Measurements from ENCODE around the gene TLR7. TPM values are rescaled to one million over a fixed set of nuclear protein-coding genes. Genes with fewer than 3 reads are reported as not detected.

The TLR7 gene
- not detected for total RNA-seq

- ChIA-PET CTCF (no interaction called here), POLR2A (no interaction called here)
- Mint-ChIP-seq H3K36me3 (no peaks in the 10 kb centered on the region), H3K27ac (no peak within 1 kb of the TSS), H3K4me1 (ENCODE audit: low read depth) (peaks cover 3% of the 10 kb centered on the region), H3K4me3 (no peak within 1 kb of the TSS), H3K27me3 (peaks cover 2% of the 10 kb centered on the region), H3K9me3 (no peaks in the 10 kb centered on the region)
- no peak for DNase-seq
- intact Hi-C loops (cut with micrococcal nuclease), result no loop called here
Measured at GRCh38 chrX:12866451-12867377, at the start of gene TLR7. Gene TLR7, plus strand, starts transcription at chrX:12867072. Its CDS starts 507 bp downstream, at chrX:12867579.

GRCh38 chrX:12817528-12817927 is 49.3 kb upstream of the TLR7 start:
- POLR2A ChIA-PET, result no interaction called here
- Mint-ChIP-seq H3K27me3 (no peaks in the 10 kb centered on the region), H3K4me1 (ENCODE audit: low read depth) (no peaks in the 10 kb centered on the region), H3K27ac (no peak overlapping the region), H3K36me3 (peaks cover 21% of the 10 kb centered on the region), H3K9me3 (no peaks in the 10 kb centered on the region), H3K4me3 (no peak overlapping the region)
- intact Hi-C loops (cut with micrococcal nuclease), result no loop called here
- CTCF ChIA-PET, result no interaction called here
- DNase-seq, result no peak

- POLR2A ChIA-PET, result no interaction called here
- Mint-ChIP-seq H3K27me3 (no peaks in the 10 kb centered on the region), H3K27ac (no peak overlapping the region), H3K4me1 (ENCODE audit: low read depth) (no peaks in the 10 kb centered on the region), H3K9me3 (no peaks in the 10 kb centered on the region), H3K4me3 (no peak overlapping the region), H3K36me3 (peaks cover 26% of the 10 kb centered on the region)
- no peak for DNase-seq
- CTCF ChIA-PET, result no interaction called here
- intact Hi-C loops (cut with micrococcal nuclease), result no loop called here
Measured at GRCh38 chrX:12819222-12819621, 47.6 kb upstream of the TLR7 start.

- Mint-ChIP-seq H3K4me1 (ENCODE audit: low read depth) (no peaks in the 10 kb centered on the region), H3K27me3 (no peaks in the 10 kb centered on the region), H3K9me3 (no peaks in the 10 kb centered on the region), H3K27ac (no peak overlapping the region), H3K36me3 (peaks cover 34% of the 10 kb centered on the region), H3K4me3 (no peak overlapping the region)
- CTCF ChIA-PET, result no interaction called here
- POLR2A ChIA-PET, result no interaction called here
- no peak for DNase-seq
- intact Hi-C loops (cut with micrococcal nuclease), result no loop called here
Measured at GRCh38 chrX:12820737-12821136, 46.1 kb upstream of the TLR7 start.

- no peak for DNase-seq
- H3K4me3 Mint-ChIP-seq, result no peak overlapping the region
- peaks cover 27% of the 10 kb centered on the region for H3K36me3 Mint-ChIP-seq
- no peaks in the 10 kb centered on the region for H3K27me3 Mint-ChIP-seq
- POLR2A ChIA-PET, result no interaction called here
- CTCF ChIA-PET, result no interaction called here
- no peaks in the 10 kb centered on the region for H3K9me3 Mint-ChIP-seq
- H3K4me1 Mint-ChIP-seq (ENCODE audit: low read depth), result no peaks in the 10 kb centered on the region
- H3K27ac Mint-ChIP-seq, result no peak overlapping the region
- intact Hi-C loops (cut with micrococcal nuclease), result no loop called here
Measured at GRCh38 chrX:12824944-12825343, 41.9 kb upstream of the TLR7 start.

- intact Hi-C loops (cut with micrococcal nuclease), result no loop called here
- ChIA-PET POLR2A (no interaction called here), CTCF (no interaction called here)
- Mint-ChIP-seq H3K27me3 (no peaks in the 10 kb centered on the region), H3K9me3 (no peaks in the 10 kb centered on the region), H3K27ac (no peak overlapping the region), H3K4me3 (no peak overlapping the region), H3K4me1 (ENCODE audit: low read depth) (no peaks in the 10 kb centered on the region), H3K36me3 (peaks cover 22% of the 10 kb centered on the region)
- no peak for DNase-seq
Measured at GRCh38 chrX:12825801-12826200, 41.1 kb upstream of the TLR7 start.

- DNase-seq, result no peak
- ChIA-PET POLR2A (no interaction called here), CTCF (interaction anchor here (0.9 kb wide), 1 partner anchor 71 kb away, joined by 4 read pairs; no protein-coding TSS in a partner anchor)
- H3K27me3 Mint-ChIP-seq, result no peaks in the 10 kb centered on the region
- H3K27ac Mint-ChIP-seq, result peak overlapping the region; percentile 86
- H3K4me1 Mint-ChIP-seq (ENCODE audit: low read depth), result peaks cover 7% of the 10 kb centered on the region
- peak overlapping the region; percentile 54 for H3K4me3 Mint-ChIP-seq
- intact Hi-C loops (cut with micrococcal nuclease), result no loop called here
- no peaks in the 10 kb centered on the region for H3K9me3 Mint-ChIP-seq
- no peaks in the 10 kb centered on the region for H3K36me3 Mint-ChIP-seq
Measured at GRCh38 chrX:12843061-12843667, 23.7 kb upstream of the TLR7 start.

GRCh38 chrX:12843668-12844279 is 23.1 kb upstream of the TLR7 start:
- H3K9me3 Mint-ChIP-seq, result no peaks in the 10 kb centered on the region
- peaks cover 7% of the 10 kb centered on the region for H3K4me1 Mint-ChIP-seq (ENCODE audit: low read depth)
- no peak for DNase-seq
- H3K4me3 Mint-ChIP-seq, result peak overlapping the region; percentile 54
- H3K36me3 Mint-ChIP-seq, result no peaks in the 10 kb centered on the region
- intact Hi-C loops (cut with micrococcal nuclease), result loop anchor here (1.0 kb wide), 1 partner anchor 51 kb away; no protein-coding TSS in a partner anchor
- H3K27ac Mint-ChIP-seq, result peak overlapping the region; percentile 86
- POLR2A ChIA-PET, result no interaction called here
- H3K27me3 Mint-ChIP-seq, result no peaks in the 10 kb centered on the region
- CTCF ChIA-PET, result interaction anchor here (0.9 kb wide), 1 partner anchor 72 kb away, joined by 4 read pairs; no protein-coding TSS in a partner anchor

GRCh38 chrX:12844319-12844718 is 22.6 kb upstream of the TLR7 start:
- intact Hi-C loops (cut with micrococcal nuclease), result loop anchor here (1.0 kb wide), 1 partner anchor 50 kb away; no protein-coding TSS in a partner anchor
- no peaks in the 10 kb centered on the region for H3K36me3 Mint-ChIP-seq
- H3K27me3 Mint-ChIP-seq, result no peaks in the 10 kb centered on the region
- POLR2A ChIA-PET, result no interaction called here
- H3K4me3 Mint-ChIP-seq, result peak overlapping the region; percentile 49
- peaks cover 7% of the 10 kb centered on the region for H3K4me1 Mint-ChIP-seq (ENCODE audit: low read depth)
- CTCF ChIA-PET, result interaction anchor here (0.9 kb wide), 1 partner anchor 72 kb away, joined by 4 read pairs; no protein-coding TSS in a partner anchor
- peak overlapping the region; percentile 86 for H3K27ac Mint-ChIP-seq
- no peaks in the 10 kb centered on the region for H3K9me3 Mint-ChIP-seq
- no peak for DNase-seq

GRCh38 chrX:12865359-12865758 is 1.5 kb upstream of the TLR7 start:
- ChIA-PET POLR2A (no interaction called here), CTCF (no interaction called here)
- H3K36me3 Mint-ChIP-seq, result no peaks in the 10 kb centered on the region
- no peaks in the 10 kb centered on the region for H3K9me3 Mint-ChIP-seq
- H3K4me1 Mint-ChIP-seq (ENCODE audit: low read depth), result peaks cover 3% of the 10 kb centered on the region
- DNase-seq, result no peak
- H3K27me3 Mint-ChIP-seq, result peaks cover 2% of the 10 kb centered on the region
- intact Hi-C loops (cut with micrococcal nuclease), result no loop called here
- H3K4me3 Mint-ChIP-seq, result no peak overlapping the region
- H3K27ac Mint-ChIP-seq, result no peak overlapping the region

- no peak overlapping the region for H3K27ac Mint-ChIP-seq
- ChIA-PET POLR2A (no interaction called here), CTCF (no interaction called here)
- H3K4me1 Mint-ChIP-seq (ENCODE audit: low read depth), result peaks cover 3% of the 10 kb centered on the region
- no peaks in the 10 kb centered on the region for H3K9me3 Mint-ChIP-seq
- H3K36me3 Mint-ChIP-seq, result no peaks in the 10 kb centered on the region
- peaks cover 2% of the 10 kb centered on the region for H3K27me3 Mint-ChIP-seq
- no peak overlapping the region for H3K4me3 Mint-ChIP-seq
- intact Hi-C loops (cut with micrococcal nuclease), result no loop called here
- no peak for DNase-seq
Measured at GRCh38 chrX:12867685-12868084, 813 bp downstream of the TLR7 start.

GRCh38 chrX:12868747-12869146 is 1.9 kb downstream of the TLR7 start:
- H3K9me3 Mint-ChIP-seq, result no peaks in the 10 kb centered on the region
- no peaks in the 10 kb centered on the region for H3K36me3 Mint-ChIP-seq
- DNase-seq, result no peak
- ChIA-PET POLR2A (no interaction called here), CTCF (no interaction called here)
- no peaks in the 10 kb centered on the region for H3K27me3 Mint-ChIP-seq
- H3K27ac Mint-ChIP-seq, result no peak overlapping the region
- intact Hi-C loops (cut with micrococcal nuclease), result no loop called here
- H3K4me1 Mint-ChIP-seq (ENCODE audit: low read depth), result peaks cover 3% of the 10 kb centered on the region
- H3K4me3 Mint-ChIP-seq, result no peak overlapping the region

Data from activated CD4-positive, alpha-beta memory T cell treated with anti-CD3 and anti-CD28 coated beads for 36 hours (primary cell).